IPS DF 4.7 (cell line): ENCODE measurements around the gene CFAP73.
A peak's percentile ranks its signal among the peaks of the same experiment; 100 is the strongest.
"Not testable (repeated sequence)": the region's sequence is repeated elsewhere in the genome, so short reads cannot be mapped to it uniquely, and the experiment has no call there.

Experiments used
- DNase-seq: peaks from one replicate; pipeline ENCODE4 v3.0.0-alpha.2; 2013; ENCODE audit warnings: low spot score; ENCODE audit errors: extremely low read depth

The CFAP73 gene

DNA sequence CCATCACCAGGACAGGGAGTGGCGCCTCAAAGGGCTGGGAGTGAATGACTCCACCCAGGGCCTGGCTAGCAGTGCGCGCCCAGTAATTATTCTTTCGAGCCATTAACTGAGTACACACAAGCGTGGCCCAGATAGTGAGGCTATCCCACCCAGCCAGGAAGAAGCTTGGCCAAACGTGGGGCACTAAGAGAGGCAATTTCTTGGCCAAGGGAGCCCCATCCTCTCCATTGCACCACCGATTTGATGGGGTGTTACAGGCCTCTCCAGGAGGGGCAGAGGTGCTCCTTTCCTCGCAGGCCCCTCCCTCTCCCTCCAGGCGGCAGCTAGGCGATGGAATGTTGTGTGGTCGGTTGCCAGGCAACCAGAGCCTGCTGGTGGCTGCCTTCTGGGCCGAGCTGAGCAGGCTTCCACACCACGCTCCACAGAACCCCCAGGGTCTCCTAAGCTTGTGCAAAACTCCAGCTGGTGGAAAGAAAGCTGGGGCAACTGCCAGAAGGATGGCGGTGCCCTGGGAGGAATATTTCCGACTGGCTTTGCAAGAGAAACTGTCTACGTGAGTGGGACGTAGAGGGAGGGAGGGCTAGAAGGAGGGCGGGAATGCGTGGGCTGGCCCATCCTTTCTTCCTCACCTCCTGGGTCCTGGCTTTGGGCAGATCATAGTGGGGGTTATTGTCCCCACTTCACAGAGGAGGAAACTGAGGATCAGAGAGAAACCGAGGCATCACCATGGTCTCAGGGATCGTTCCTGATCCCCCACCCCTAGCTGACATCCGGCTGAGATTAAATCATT lies at the start of gene CFAP73:
Gene CFAP73, plus strand, starts transcription at position 364 of the 790 bp plus-strand sequence. Its CDS starts 134 bp downstream, at position 498.
- peak; percentile 87 for DNase-seq

DNA sequence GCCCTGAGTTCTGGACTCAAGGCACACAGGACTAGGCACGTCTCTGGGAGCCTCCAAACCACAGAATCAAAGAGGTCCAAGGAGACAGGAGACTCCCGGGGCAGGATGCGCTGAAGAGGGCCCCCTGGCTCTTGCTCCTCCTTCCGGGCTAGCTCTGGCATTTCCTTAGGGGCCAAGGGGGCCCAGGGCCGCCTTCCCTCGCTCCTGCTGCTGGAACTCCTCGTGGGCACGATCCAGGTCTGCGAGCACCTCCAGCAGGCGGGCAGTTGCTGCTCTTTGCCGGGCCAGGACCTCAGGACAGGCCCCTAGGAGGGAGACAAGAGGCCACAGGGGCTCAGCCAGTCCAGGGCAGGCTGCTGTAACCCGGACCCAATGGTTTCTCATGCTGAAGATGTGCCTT lies 49.8 kb upstream of the CFAP73 start:
- DNase-seq, result no peak

- no peak for DNase-seq
These were observed 47.8 kb upstream of the CFAP73 start for GRCh38 chr12:113101751-113102150.

DNA sequence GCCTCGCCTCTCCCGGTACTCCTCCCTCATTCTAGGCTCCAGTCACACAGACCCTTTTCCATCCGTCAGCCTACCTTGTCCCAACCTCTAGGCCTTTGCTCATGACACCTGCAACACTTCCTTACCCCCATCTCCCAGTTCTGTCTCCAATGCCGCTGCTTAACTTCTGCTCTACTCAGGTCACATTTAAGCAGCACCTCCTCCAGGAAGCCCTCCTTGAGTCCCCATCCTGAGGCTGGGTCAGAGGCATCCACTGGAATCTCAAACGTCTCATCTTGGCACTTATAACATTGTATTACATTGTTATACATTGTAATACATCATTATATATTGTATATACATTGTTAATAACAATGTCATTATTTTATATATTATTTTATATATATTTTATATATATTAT lies 46.7 kb upstream of the CFAP73 start:
- no peak for DNase-seq

- no peak for DNase-seq
These were observed 45.6 kb upstream of the CFAP73 start for GRCh38 chr12:113103756-113104450.

GRCh38 chr12:113104953-113105510 lies 44.5 kb upstream of the CFAP73 start:
- no peak for DNase-seq

DNA sequence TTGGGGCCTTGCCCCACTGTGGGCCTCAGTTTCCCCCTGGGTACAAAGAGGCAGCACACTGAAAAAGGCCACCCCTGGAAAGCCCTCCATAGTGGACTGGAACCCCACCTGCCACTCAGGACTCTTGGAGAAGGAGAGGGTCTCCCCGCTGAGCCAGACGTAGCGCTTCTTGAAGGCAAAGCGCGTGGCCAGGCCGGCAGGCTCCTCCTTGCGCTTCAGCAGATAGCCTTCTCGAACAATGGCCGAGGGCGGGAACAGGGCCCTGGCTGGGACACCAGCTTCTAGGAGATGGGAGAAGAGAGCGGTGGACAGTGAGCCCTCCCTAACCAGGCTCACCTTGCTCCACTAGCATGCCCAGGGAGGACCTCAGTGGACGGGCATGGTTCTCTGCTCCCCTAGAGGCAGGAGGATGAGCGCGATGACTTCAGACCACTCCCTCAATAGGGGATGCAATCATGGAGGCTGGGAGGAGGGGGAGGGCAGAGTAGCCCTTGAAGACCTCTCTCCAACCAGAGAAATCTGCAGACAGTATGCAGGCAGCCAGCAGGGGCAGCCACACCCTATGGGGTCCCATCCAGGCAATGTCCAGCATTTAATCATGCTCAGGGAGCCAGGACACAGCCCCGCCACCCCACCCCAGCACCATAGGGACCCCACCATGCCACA lies 43.8 kb upstream of the CFAP73 start:
- DNase-seq, result no peak

DNA sequence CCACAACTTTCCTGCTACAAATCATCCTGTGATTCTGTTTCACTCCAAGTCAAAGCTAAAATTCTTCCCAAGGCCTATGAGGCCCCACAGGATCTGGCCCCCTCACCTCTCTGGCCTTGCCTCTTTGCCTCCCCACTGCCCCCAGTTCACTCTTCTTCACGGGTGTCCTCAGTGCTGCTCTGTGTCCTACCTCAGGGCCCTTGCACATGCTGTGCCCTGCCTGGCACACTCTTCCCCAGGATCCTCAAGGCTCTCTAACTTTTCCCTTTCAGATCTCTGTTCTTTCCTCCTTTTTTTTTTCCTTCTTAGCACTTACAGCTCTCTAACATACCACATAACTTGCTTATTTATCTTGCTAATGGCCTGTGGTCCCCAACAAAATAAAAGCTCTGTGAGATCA lies 43.2 kb upstream of the CFAP73 start:
- no peak for DNase-seq

DNA sequence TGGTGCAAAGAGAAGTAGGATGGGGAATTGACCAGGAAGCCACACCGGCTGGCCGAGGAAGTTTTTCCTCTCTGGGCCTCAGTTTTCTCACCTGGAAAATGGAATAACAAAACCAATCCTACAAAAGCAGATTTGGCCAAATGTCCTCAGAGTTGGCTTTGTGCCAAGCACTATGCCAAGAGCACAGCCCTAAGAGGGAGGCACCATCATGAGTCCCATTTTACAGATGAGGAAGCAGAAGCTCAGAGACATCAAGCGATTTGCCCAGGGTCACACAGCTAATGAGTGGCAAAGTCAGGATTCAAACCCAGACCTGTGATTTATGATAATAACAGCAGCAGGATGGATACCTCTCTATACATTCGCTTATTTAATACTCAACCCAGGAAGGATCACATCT lies 41.2 kb upstream of the CFAP73 start:
- DNase-seq, result no peak

DNA sequence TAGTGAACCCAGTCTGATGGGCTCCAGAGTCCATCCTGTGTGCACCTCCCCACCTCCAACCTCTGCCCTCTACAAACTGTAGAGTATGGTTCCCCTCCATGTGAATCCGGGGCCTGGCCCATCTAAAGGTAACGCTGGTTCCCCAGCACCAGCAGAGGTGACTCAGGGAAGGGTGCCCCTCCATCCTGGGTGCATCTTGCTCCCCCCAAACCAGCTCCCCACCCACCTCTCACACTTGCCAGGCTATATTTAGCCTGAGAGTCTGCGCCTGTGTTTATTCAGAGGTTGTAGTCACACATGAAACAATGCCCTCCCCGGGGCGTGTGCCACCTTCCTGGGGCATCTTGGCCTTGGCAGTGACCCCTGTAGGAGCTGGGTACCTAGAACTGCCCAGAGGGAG lies 40.2 kb upstream of the CFAP73 start:
- no peak for DNase-seq

DNA sequence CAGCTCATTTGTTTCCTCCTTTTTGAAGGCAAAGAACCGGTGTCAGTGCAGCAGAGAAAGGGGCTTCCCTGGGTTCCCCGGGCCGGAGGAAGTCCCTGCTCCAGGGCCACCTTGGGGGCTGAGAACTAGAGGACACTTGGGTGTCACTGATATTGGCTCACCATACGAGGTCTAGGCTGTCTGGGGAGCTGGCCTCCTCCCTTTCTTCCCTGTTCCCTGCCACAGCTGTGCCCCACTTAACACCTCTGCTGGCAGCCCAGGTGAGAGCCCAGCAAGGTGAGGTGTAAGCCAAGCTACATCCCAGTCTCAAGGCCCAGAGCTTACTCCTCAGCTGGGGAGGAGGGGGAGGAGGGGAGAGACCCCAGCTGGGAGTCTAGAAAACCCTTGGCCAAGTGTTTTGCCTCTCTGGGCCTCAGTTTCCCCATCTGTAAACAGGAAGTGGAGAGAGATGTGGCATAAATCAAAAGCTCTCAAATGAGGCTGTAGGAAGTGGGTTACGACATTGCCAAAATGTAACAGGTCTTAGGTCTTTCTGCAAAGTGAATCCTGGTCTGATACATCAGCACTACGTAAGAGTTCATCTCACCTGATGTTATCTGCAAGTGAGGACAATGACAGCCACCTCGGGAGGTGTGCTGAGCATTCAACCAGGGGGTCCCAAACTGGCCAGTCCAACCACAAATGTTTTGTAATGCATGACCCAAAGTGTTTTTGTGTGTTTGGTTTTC lies 39.5 kb upstream of the CFAP73 start:
- DNase-seq, result no peak

- no peak for DNase-seq
These were observed 38.3 kb upstream of the CFAP73 start for GRCh38 chr12:113111247-113111646.

DNA sequence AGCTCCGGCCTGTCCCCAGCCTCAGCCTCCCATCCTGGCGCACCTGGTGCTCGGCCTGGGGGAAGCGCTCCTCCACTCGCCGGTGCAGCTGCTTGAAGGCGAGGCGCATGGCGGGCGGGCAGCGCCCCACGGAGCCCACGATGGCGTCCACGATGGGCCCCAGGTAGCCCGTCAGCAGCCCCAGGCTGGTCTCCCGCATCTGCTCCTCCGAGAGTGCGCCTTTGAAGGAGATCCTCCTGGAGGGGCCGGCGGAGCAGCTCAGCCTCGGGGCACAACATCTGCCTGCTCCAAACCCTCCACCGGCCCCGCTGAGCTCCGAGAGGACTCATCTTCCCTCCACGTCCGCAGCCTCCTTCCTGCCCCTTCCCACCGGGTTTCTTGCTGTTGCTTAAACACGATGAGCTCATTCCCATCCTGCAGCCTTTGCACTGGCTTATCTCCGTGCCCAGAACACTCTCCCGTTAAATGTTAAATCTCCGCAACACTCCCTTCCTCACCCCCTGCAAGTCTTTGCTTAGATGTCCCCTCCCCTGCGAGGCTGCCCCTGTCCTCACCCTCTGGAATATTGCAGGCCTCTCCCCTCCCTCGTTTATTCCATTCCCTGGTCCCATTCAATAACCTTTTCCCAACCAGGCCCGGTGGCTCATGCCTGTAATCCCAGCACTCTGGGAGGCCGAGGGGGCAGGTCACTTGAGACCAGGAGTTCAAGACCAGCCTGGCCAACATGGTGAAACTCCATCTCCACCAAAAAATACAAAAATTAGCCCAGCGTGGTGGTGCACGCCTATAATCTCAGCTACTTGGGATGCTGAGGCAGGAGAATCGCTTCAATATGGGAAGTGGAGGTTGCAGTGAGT lies 37.3 kb upstream of the CFAP73 start:
- no peak for DNase-seq

- no peak for DNase-seq
These were observed 36.1 kb upstream of the CFAP73 start for GRCh38 chr12:113113397-113113796.

- DNase-seq, result no peak
These were observed 34.9 kb upstream of the CFAP73 start for GRCh38 chr12:113114447-113115178.

- DNase-seq, result no peak
These were observed 33.9 kb upstream of the CFAP73 start for GRCh38 chr12:113115455-113116126.

DNA sequence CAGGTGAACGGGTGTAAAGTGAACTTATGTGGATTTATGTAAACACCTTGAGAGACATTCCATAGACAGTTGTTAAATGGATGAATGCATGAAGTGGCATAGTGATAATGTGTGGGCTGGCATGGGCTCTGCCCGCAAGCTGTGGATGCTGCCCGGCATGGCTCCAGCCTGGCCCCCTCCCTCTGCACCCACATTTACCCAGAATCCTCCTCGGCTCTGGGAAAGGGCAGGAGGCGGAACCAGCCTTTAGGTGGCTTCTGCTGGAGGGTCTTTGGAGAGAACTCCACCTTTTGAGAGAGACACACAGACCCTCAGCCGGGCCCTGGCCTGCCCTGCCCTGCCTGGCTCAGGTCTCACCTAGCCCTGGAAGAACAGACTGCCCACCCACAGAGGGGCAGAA lies 32.6 kb upstream of the CFAP73 start:
- no peak for DNase-seq

- not testable (repeated sequence) for DNase-seq
These were observed 31.8 kb upstream of the CFAP73 start for GRCh38 chr12:113117684-113118083.

DNA sequence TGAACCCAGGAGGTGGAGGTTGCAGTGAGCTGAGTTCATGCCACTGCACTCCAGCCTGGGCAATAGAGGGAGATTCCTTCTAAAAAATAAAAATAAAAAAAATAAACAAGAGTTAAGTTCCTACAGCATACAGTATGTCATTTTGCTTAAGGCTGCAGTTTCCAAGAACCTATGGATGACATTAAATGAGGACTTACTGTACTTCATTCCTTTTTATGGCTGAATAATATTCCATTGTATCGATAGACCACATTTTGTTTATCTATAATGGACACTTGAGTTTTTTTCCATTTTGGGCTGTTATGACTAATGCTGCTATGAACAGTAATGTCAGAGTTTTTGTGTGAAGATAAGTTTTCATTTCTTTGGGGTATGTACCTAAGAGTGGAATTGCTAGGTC lies 31.4 kb upstream of the CFAP73 start:
- DNase-seq, result no peak
